Pancreas (tissue), 10 donors: ENCODE results near the gene PAK6. TPM values are rescaled to one million over a fixed set of nuclear protein-coding genes. Genes with fewer than 3 reads are reported as not detected.

Source experiments
- ATAC-seq, 4 donors: fragments of 200-7000 bp; cut with Tn5 transposase; one replicate each; pipeline versions ENCODE4 v1.8.0 to v1.9.1; 2020; ENCODE audit warnings: mild to moderate bottlenecking in 4 of 4, moderate library complexity in 4 of 4
- DNase-seq, 6 donors: peaks; one replicate each; pipeline ENCODE4 v3.0.0-alpha.2; 2020
- FAIRE-seq: peaks from 2 replicates; lab custom pipeline; 2012; peaks lifted over from hg19 to GRCh38; lab: Jason Lieb, UNC
- H3K27ac ChIP-seq, 4 donors: fragments of 200-600 bp; sonication (generic); 1 replicate in 3 of 4; 2 replicates in 1 of 4; pipeline versions ENCODE4 v1.5.0 to v1.8.0; 2020
- H3K27me3 ChIP-seq, 4 donors: fragments of 200-600 bp; one replicate each; pipeline ENCODE4 v1.8.0; 2021
- H3K36me3 ChIP-seq, 3 donors: fragments of 200-600 bp; sonication (generic) in 1 of 3; one replicate each; pipeline versions ENCODE4 v1.5.0 to v1.8.0; 2020 to 2021
- H3K4me1 ChIP-seq, 3 donors: fragments of 200-600 bp; one replicate each; pipeline ENCODE4 v1.8.0; 2021
- H3K4me3 ChIP-seq, 4 donors: fragments of 200-600 bp; sonication (generic) in 2 of 4; one replicate each; pipeline versions ENCODE4 v1.5.0 to v1.8.0; 2020 to 2021
- H3K9me3 ChIP-seq, 4 donors: fragments of 200-600 bp; one replicate each; pipeline ENCODE4 v1.8.0; 2021
- WGBS, 2 donors: extraction: QIAGEN DNeasy Blood & Tissue Kit; methylation state at CpG; one replicate each; pipeline ENCODE4 v1.1.7; 2013; 5-methylcytosine and 5-hydroxymethylcytosine counted together
- intact Hi-C, 3 donors: fragments of 100-400 bp; cut with DNase I; formaldehyde crosslinking; loops; one replicate each; pipeline versions ENCODE4 v1.11.1 to v1.14.2; 2022
- polyA plus RNA-seq, 2 donors: library from polyadenylated mRNA; stranded (reverse); fragments of 200-250 nt; gene quantifications; one replicate each; pipeline ENCODE4 v1.2.3, GENCODE V29; 2013
- total RNA-seq, 6 donors: library from RNA; stranded (reverse); fragmentation: NEBNext Ultra II Directional in 4 of 6; extraction: Animal tissue kit (Norgen Biotek cat#: 25700) in 4 of 6; gene quantifications; one replicate each; pipeline versions ENCODE4 v1.2.1 to v1.2.4, GENCODE V29; 2021 to 2023
- TF ChIP-seq, protein P1 (sequence below), 4 donors: fragments of 200-600 bp; sonication (generic) in 3 of 4; IDR thresholded peaks; one replicate each; pipeline versions ENCODE4 v1.5.0 to v1.8.0; 2021; ENCODE audit warnings: antibody characterized with exemption in 4 of 4
- donor health status: healthy with polysubstance abuse.
- donor health status: DM: no; HTN: no; CAD: no; lungs with moderate emphysema.
- donor health status: DM: no; HTN: no; CAD: no.
- donor health status: control.
- donor health status: control.
- donor health status: Bipolar disorder and iron deficiency.
- donor health status: DM: yes; HTN: yes; CAD: no.
- donor health status: DM: no; HTN: no; CAD: no.
- donor health status: DM: no; HTN: no; CAD: no.
- donor health status: DM: yes; HTN: yes; CAD: no.

Gene PAK6
- total and polyA plus RNA-seq, 8 donors = 3.2 to 6.4 (median 4.6) TPM

- Histone ChIP-seq H3K27ac (no peak overlapping the region), H3K4me3 (no peak overlapping the region), H3K9me3 (no peaks in the 10 kb centered on the region), H3K36me3 (no peaks in the 10 kb centered on the region), H3K4me1 (peaks cover 0 to 10% (median 6%) of the 10 kb centered on the region in 3 donors), H3K27me3 (peaks cover 0 to 5% (median 2%) of the 10 kb centered on the region in 4 donors)
- TF ChIP-seq, protein P1, sequence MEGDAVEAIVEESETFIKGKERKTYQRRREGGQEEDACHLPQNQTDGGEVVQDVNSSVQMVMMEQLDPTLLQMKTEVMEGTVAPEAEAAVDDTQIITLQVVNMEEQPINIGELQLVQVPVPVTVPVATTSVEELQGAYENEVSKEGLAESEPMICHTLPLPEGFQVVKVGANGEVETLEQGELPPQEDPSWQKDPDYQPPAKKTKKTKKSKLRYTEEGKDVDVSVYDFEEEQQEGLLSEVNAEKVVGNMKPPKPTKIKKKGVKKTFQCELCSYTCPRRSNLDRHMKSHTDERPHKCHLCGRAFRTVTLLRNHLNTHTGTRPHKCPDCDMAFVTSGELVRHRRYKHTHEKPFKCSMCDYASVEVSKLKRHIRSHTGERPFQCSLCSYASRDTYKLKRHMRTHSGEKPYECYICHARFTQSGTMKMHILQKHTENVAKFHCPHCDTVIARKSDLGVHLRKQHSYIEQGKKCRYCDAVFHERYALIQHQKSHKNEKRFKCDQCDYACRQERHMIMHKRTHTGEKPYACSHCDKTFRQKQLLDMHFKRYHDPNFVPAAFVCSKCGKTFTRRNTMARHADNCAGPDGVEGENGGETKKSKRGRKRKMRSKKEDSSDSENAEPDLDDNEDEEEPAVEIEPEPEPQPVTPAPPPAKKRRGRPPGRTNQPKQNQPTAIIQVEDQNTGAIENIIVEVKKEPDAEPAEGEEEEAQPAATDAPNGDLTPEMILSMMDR (IDR thresholded peaks at IDR 0.05) = no peak
- intact Hi-C loops = loop anchor here in 1 of 3 donors (10.0 kb wide), 2 partner anchors 59 to 139 kb away; partner anchors contain the start of gene CCDC9B
- DNase-seq (no peak), FAIRE-seq (no peak), ATAC-seq (no peak)
- 40 to 62% methylated on average over 1 of the region's 1 CpG for WGBS, 2 donors
These were observed 46.7 kb downstream of the PAK6 start for GRCh38 chr15:40285554-40286011.

DNA sequence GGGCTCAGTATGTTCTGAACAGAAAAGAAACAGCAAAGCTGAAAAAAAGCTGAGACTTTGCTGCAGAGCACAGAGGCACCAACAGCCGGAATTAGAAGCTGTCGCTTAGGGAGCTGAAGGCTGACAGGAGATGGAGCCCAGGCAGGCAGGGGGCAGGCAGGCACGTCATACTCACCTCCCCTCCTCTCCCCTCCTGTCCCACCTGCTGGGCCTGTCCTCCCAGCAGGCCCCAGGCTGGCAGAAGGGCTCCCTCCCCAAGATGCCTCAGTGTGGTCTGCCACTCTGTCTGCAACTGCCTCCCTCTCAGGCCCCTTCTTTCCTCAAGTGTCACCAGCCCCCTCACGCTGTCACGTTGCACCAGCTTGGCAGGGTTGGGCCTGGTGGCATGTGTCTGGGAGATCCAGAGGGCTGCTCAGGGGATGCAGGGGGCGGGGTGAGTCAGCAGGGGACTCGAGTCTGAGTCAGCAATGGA lies 47.2 kb downstream of the PAK6 start:
- FAIRE-seq = no peak
- H3K27ac ChIP-seq = no peak overlapping the region
- peaks cover 0 to 5% (median 2%) of the 10 kb centered on the region in 4 donors for H3K27me3 ChIP-seq
- 89 to 93% methylated on average over 7 of the region's 7 CpGs for WGBS, 2 donors
- no peak for DNase-seq
- H3K4me3 ChIP-seq = no peak overlapping the region
- intact Hi-C loops = loop anchor here in 1 of 3 donors (10.0 kb wide), 2 partner anchors 59 to 139 kb away; partner anchors contain the start of gene CCDC9B
- peaks cover 0 to 13% (median 6%) of the 10 kb centered on the region in 3 donors for H3K4me1 ChIP-seq
- no peaks in the 10 kb centered on the region for H3K36me3 ChIP-seq
- TF ChIP-seq, protein P1 (IDR thresholded peaks at IDR 0.05) = no peak
- ATAC-seq = no peak
- no peaks in the 10 kb centered on the region for H3K9me3 ChIP-seq

DNA sequence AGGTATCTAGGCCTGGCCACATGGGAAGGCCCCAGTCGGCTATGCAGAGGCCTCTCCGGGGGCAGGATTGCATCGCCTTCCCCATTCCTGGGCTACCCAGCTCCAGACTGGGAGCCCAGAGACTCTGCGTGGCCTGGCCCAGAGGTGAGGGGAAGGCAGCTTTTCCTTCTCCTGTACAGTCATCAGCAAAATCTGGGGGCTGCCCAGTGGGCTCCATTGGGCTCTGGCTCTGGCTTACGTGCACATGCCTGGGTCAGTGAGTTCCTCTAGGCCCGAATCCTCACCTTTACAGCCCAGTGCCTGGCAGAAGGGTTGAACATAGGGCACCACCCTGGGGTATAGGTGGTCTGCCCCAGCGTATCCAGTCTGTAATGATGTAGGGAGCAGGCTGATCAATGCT lies 47.9 kb downstream of the PAK6 start:
- WGBS, 2 donors = 80 to 85% methylated on average over 7 of the region's 7 CpGs
- no peak for FAIRE-seq
- Histone ChIP-seq H3K9me3 (no peaks in the 10 kb centered on the region), H3K36me3 (no peaks in the 10 kb centered on the region), H3K27me3 (peaks cover 0 to 5% (median 0%) of the 10 kb centered on the region in 4 donors), H3K4me3 (no peak overlapping the region), H3K27ac (no peak overlapping the region), H3K4me1 (peaks cover 0 to 17% (median 6%) of the 10 kb centered on the region in 3 donors)
- ATAC-seq = no peak
- intact Hi-C loops = loop anchor here in 1 of 3 donors (10.0 kb wide), 2 partner anchors 58 to 138 kb away; partner anchors contain the start of gene CCDC9B
- TF ChIP-seq, protein P1 (IDR thresholded peaks at IDR 0.05) = no peak
- DNase-seq = no peak

- H3K4me1 ChIP-seq = peaks cover 0 to 16% (median 6%) of the 10 kb centered on the region in 3 donors
- H3K9me3 ChIP-seq = no peaks in the 10 kb centered on the region
- ATAC-seq (no peak), DNase-seq (no peak), FAIRE-seq (no peak)
- peaks cover 0 to 5% (median 0%) of the 10 kb centered on the region in 4 donors for H3K27me3 ChIP-seq
- no peaks in the 10 kb centered on the region for H3K36me3 ChIP-seq
- WGBS, 2 donors = 90 to 94% methylated on average over 3 of the region's 3 CpGs
- intact Hi-C loops = loop anchor here in 1 of 3 donors (10.0 kb wide), 2 partner anchors 57 to 137 kb away; partner anchors contain the start of gene CCDC9B
- H3K27ac ChIP-seq = no peak overlapping the region
- TF ChIP-seq, protein P1 (IDR thresholded peaks at IDR 0.05) = no peak
- H3K4me3 ChIP-seq = no peak overlapping the region
These were observed 48.6 kb downstream of the PAK6 start for GRCh38 chr15:40287505-40287904.

GRCh38 chr15:40287968-40288367 lies 49.1 kb downstream of the PAK6 start:
- no peaks in the 10 kb centered on the region for H3K9me3 ChIP-seq
- DNase-seq = no peak
- no peak for FAIRE-seq
- no peak for ATAC-seq
- no peaks in the 10 kb centered on the region for H3K36me3 ChIP-seq
- intact Hi-C loops = loop anchor here in 1 of 3 donors (10.0 kb wide), 2 partner anchors 57 to 137 kb away; partner anchors contain the start of gene CCDC9B
- H3K27me3 ChIP-seq = peaks cover 0 to 2% (median 0%) of the 10 kb centered on the region in 4 donors
- H3K27ac ChIP-seq = no peak overlapping the region
- H3K4me1 ChIP-seq = peaks cover 0 to 12% (median 3%) of the 10 kb centered on the region in 3 donors
- TF ChIP-seq, protein P1 (IDR thresholded peaks at IDR 0.05) = no peak
- H3K4me3 ChIP-seq = no peak overlapping the region
- 84 to 87% methylated on average over 4 of the region's 4 CpGs for WGBS, 2 donors
